Mesothelial cell of epicardium (in vitro differentiated cells): ENCODE measurements around the gene F2R. TPM values are rescaled to one million over a fixed set of nuclear protein-coding genes. Genes with fewer than 3 reads are reported as not detected.
"Not testable (repeated sequence)": the region's sequence is repeated elsewhere in the genome, so short reads cannot be mapped to it uniquely, and the experiment has no call there.

Source experiments
- DNase-seq, 2 experiments: peaks; one replicate each; pipeline ENCODE4 v3.0.0; 2021; ENCODE audit warnings: low spot score in 2 of 2; ENCODE audit not compliant: unreplicated experiment in 2 of 2
- H3K27ac Mint-ChIP-seq: 2 replicates; pipeline ENCODE4 v1.8.0; 2021; ENCODE audit warnings: mixed read lengths
- H3K27me3 Mint-ChIP-seq: 2 replicates; pipeline ENCODE4 v1.8.0; 2021; ENCODE audit warnings: low read depth, mixed read lengths
- H3K36me3 Mint-ChIP-seq: 2 replicates; pipeline ENCODE4 v1.8.0; 2021; ENCODE audit warnings: mixed read lengths
- H3K4me1 Mint-ChIP-seq: 2 replicates; pipeline ENCODE4 v1.8.0; 2021; ENCODE audit warnings: mixed read lengths
- H3K4me3 Mint-ChIP-seq: 2 replicates; pipeline ENCODE4 v1.8.0; 2021; ENCODE audit warnings: mild to moderate bottlenecking, moderate library complexity, mixed read lengths
- H3K9me3 Mint-ChIP-seq: 2 replicates; pipeline ENCODE4 v1.8.0; 2021; ENCODE audit warnings: mixed read lengths
- total RNA-seq: library from RNA; stranded (reverse); gene quantifications from 3 replicates; pipeline ENCODE4 v1.2.1, GENCODE V29; 2021
- TF ChIP-seq, protein P1 (sequence below): fragments of 200-600 bp; sonication (generic); IDR thresholded peaks from one replicate; pipeline ENCODE4 v1.5.0; 2021; ENCODE audit warnings: antibody characterized with exemption; ENCODE audit not compliant: unreplicated experiment

Gene F2R
- total RNA-seq, 1 donor from 2014 or later = 35.8 TPM

DNA sequence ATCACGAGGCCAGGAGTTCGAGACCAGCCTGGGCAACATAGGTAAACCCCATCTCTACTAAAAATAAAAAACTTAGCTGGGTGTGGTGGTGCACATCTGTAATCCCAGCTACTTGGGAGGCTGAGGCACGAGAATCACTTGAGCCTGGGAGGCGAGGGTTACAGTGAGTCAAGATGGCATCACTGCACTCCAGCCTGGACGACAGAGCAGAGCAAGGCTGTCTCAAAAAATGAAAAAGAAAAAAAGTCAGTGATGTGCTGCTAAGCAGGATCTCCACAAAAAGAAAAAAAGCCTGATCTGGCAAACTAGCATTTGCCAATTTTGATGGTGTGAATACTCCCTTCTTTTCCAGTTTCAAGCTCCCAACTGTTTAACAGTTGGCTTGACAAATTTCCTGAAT, 21.9 kb downstream of the F2R start:
- DNase-seq = no peak
- H3K9me3 Mint-ChIP-seq = no peaks in the 10 kb centered on the region
- H3K27me3 Mint-ChIP-seq = no peaks in the 10 kb centered on the region
- no peak overlapping the region for H3K4me3 Mint-ChIP-seq
- H3K27ac Mint-ChIP-seq = peak overlapping the region; percentile 37
- H3K4me1 Mint-ChIP-seq = peaks cover 18% of the 10 kb centered on the region
- TF ChIP-seq, protein P1, sequence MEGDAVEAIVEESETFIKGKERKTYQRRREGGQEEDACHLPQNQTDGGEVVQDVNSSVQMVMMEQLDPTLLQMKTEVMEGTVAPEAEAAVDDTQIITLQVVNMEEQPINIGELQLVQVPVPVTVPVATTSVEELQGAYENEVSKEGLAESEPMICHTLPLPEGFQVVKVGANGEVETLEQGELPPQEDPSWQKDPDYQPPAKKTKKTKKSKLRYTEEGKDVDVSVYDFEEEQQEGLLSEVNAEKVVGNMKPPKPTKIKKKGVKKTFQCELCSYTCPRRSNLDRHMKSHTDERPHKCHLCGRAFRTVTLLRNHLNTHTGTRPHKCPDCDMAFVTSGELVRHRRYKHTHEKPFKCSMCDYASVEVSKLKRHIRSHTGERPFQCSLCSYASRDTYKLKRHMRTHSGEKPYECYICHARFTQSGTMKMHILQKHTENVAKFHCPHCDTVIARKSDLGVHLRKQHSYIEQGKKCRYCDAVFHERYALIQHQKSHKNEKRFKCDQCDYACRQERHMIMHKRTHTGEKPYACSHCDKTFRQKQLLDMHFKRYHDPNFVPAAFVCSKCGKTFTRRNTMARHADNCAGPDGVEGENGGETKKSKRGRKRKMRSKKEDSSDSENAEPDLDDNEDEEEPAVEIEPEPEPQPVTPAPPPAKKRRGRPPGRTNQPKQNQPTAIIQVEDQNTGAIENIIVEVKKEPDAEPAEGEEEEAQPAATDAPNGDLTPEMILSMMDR = no peak
- H3K36me3 Mint-ChIP-seq = peaks cover 13% of the 10 kb centered on the region

DNA sequence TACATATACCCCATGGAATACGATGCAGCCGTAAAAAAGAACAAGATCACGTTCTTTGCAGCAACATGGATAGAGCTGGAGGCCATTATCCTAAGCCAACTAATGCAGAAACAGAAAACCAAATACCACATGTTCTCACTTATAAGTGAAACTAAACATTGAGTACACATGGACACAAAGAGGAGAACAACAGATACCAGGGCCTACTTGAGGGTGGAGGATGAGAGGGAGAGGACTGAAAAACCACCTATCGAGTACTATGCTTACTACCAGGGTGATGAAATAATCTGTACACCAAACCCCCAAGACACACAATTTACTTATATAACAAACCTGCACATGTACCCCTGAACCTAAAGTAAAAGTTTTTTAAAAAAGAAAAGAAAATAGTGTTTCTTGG, 25.6 kb downstream of the F2R start:
- H3K36me3 Mint-ChIP-seq, H3K27me3 Mint-ChIP-seq, H3K4me3 Mint-ChIP-seq, H3K9me3 Mint-ChIP-seq, DNase-seq, H3K27ac Mint-ChIP-seq: not testable (repeated sequence)
- H3K4me1 Mint-ChIP-seq = peaks cover 21% of the 10 kb centered on the region

DNA sequence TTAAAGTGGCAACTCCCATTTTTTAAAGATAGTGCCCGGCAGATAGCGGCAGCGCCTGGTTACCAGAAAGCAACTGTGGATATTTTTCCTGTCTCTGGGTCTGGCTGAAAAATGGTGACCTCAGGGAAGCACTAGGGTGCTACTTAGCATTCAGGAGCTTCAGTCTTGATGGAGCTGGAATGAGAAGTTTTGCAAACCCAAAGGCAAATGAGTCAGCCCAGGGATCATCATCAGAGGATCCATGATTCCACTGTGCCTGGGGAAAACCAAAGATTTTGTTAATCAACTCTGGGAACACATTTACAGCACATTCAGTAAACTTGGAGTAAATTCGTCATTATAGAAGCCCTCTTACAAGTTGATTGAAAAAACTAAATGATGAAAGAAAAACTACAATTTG, 26.7 kb downstream of the F2R start:
- TF ChIP-seq, protein P1 = no peak
- Mint-ChIP-seq H3K4me1 (peaks cover 15% of the 10 kb centered on the region), H3K4me3 (no peak overlapping the region), H3K27me3 (no peaks in the 10 kb centered on the region), H3K9me3 (no peaks in the 10 kb centered on the region), H3K36me3 (no peaks in the 10 kb centered on the region), H3K27ac (peak overlapping the region; percentile 12)
- DNase-seq = no peak

DNA sequence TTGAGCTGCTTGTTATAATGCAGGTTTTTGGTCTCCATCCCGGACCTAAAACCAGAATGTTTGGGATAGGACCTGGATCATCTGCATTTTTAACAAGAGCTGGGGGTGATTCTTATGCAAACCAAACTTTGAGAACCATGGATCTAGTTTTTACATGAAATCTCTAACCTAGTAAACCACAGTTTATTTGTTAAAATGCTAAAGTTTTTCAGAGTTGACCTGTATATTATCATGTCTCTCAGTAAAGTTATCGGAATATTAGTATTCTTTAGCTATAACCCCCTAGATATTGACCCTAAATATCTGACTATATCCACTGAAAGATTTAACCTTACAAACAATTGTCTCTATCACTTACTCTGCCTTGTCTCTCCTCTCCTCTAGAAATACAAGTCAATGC, 28.7 kb downstream of the F2R start:
- H3K9me3 Mint-ChIP-seq = no peaks in the 10 kb centered on the region
- DNase-seq = no peak
- TF ChIP-seq, protein P1 = no peak
- H3K27ac Mint-ChIP-seq = no peak overlapping the region
- peaks cover 10% of the 10 kb centered on the region for H3K4me1 Mint-ChIP-seq
- H3K27me3 Mint-ChIP-seq = no peaks in the 10 kb centered on the region
- no peaks in the 10 kb centered on the region for H3K36me3 Mint-ChIP-seq
- H3K4me3 Mint-ChIP-seq = no peak overlapping the region

DNA sequence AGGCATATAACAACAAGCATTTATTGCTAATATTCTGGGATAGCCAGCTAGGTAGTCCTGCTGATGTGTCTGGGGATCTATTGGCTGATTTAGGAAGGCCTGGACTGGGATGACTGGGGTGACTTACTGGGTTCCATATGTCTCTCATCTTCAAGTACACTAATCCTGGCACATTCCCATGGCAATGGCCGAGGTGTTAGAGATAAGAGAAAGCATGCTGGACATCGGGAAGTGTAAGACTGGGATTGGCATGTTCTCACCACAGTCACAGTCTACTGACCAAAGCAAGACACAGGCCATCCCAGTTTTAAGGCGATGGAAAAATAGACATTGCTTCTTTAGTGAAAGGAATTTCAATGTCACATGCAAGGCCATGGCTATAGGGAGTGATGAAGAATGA, 29.7 kb downstream of the F2R start:
- TF ChIP-seq, protein P1 = no peak
- DNase-seq = no peak
- Mint-ChIP-seq H3K36me3 (no peaks in the 10 kb centered on the region), H3K4me1 (peaks cover 10% of the 10 kb centered on the region), H3K27me3 (no peaks in the 10 kb centered on the region), H3K9me3 (no peaks in the 10 kb centered on the region), H3K4me3 (no peak overlapping the region), H3K27ac (no peak overlapping the region)

DNA sequence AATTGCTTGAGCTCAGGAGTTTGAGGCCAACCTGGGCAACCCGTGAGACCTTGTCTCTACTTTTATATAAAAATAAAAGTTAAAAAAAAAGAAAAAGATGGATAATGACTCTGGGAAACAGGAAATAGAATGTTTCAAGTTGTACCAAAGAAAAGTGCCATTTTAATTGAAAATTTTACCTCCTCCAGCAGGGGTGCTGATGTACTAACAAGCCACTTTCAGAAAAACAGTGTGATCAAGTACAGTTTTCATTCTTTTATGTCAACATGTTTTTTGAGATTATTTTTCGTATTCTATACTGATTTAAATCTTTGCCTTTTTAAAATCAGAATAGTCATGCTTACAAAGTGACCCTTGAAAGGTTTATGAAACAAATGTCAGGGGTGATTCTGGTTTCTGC, 30.8 kb downstream of the F2R start:
- Mint-ChIP-seq H3K27me3 (no peaks in the 10 kb centered on the region), H3K27ac (no peak overlapping the region), H3K9me3 (no peaks in the 10 kb centered on the region), H3K36me3 (no peaks in the 10 kb centered on the region), H3K4me1 (peaks cover 10% of the 10 kb centered on the region), H3K4me3 (no peak overlapping the region)
- DNase-seq = no peak
- TF ChIP-seq, protein P1 = no peak
